Chondrocyte (in vitro differentiated cells): Measurements from ENCODE around the gene ZNF768. TPM values are rescaled to one million over a fixed set of nuclear protein-coding genes. Genes with fewer than 3 reads are reported as not detected.

Experiments used
- DNase-seq: peaks from one replicate; pipeline ENCODE4 v3.0.0; 2021; ENCODE audit warnings: mixed read lengths, low spot score
- H3K27ac Mint-ChIP-seq: one replicate; pipeline ENCODE4 v1.8.0; 2021; ENCODE audit warnings: mild to moderate bottlenecking, moderate library complexity, mixed read lengths; ENCODE audit not compliant: unreplicated experiment
- H3K27me3 Mint-ChIP-seq: 2 replicates; pipeline ENCODE4 v1.8.0; 2021; ENCODE audit warnings: low read depth, mixed read lengths
- H3K36me3 Mint-ChIP-seq: 2 replicates; pipeline ENCODE4 v1.8.0; 2021; ENCODE audit warnings: low read depth, mixed read lengths
- H3K4me1 Mint-ChIP-seq: 2 replicates; pipeline ENCODE4 v1.8.0; 2021; ENCODE audit warnings: low read depth, mild to moderate bottlenecking, mixed read lengths
- H3K4me3 Mint-ChIP-seq: one replicate; pipeline ENCODE4 v1.8.0; 2021; ENCODE audit warnings: mild to moderate bottlenecking, moderate library complexity, mixed read lengths; ENCODE audit not compliant: unreplicated experiment
- H3K9me3 Mint-ChIP-seq: 2 replicates; pipeline ENCODE4 v1.8.0; 2021; ENCODE audit warnings: low read depth, mixed read lengths
- CTCF ChIP-seq: fragments of 200-600 bp; sonication (generic); IDR thresholded peaks from 2 replicates; pipeline ENCODE4 v1.5.0; 2021; ENCODE audit warnings: antibody characterized with exemption, mild to moderate bottlenecking, moderate library complexity
- total RNA-seq: library from RNA; stranded (reverse); gene quantifications from 3 replicates; pipeline ENCODE4 v1.2.1, GENCODE V29; 2021

ZNF768 gene
- total RNA-seq, 1 donor from 2014 or later = 30.0 TPM

GRCh38 chr16:30511509-30511908 lies 14.9 kb downstream of the ZNF768 start:
- no peaks in the 10 kb centered on the region for H3K36me3 Mint-ChIP-seq
- peaks cover 4% of the 10 kb centered on the region for H3K27me3 Mint-ChIP-seq
- TF ChIP-seq CTCF = no peak
- H3K27ac Mint-ChIP-seq = no peak overlapping the region
- no peaks in the 10 kb centered on the region for H3K9me3 Mint-ChIP-seq
- H3K4me3 Mint-ChIP-seq = no peak overlapping the region
- H3K4me1 Mint-ChIP-seq = no peaks in the 10 kb centered on the region
- DNase-seq = no peak

DNA sequence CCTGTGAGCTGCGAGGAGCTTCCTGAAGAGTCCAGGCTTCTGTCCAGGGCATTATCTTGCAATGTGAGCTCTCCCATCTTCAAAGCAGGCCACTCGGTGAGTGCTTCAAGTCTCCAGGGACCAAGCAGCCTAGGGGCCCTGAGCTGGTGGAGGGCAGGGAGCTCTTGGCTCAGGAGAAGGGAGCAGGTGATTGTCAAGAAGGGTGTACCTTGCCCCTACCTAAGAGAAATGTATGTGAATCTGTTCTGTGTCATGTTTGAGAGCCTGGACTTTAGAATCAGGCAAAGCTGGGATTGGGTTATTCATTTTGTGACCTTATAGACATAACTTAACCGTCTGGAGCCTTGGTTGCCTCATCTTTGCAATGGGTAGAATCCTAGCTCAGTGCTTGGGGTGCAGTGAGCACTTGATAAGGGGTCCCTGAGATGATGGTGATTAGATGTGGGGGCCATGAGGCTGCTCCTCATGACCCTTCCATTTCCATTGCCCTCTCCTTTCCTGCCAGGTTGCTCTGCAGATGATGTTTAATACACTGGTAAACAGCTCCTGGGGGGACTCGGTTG lies 15.9 kb downstream of the ZNF768 start:
- TF ChIP-seq CTCF = no peak
- Mint-ChIP-seq H3K27me3 (peaks cover 4% of the 10 kb centered on the region), H3K4me3 (no peak overlapping the region), H3K9me3 (no peaks in the 10 kb centered on the region), H3K4me1 (no peaks in the 10 kb centered on the region), H3K27ac (no peak overlapping the region), H3K36me3 (no peaks in the 10 kb centered on the region)
- no peak for DNase-seq

DNA sequence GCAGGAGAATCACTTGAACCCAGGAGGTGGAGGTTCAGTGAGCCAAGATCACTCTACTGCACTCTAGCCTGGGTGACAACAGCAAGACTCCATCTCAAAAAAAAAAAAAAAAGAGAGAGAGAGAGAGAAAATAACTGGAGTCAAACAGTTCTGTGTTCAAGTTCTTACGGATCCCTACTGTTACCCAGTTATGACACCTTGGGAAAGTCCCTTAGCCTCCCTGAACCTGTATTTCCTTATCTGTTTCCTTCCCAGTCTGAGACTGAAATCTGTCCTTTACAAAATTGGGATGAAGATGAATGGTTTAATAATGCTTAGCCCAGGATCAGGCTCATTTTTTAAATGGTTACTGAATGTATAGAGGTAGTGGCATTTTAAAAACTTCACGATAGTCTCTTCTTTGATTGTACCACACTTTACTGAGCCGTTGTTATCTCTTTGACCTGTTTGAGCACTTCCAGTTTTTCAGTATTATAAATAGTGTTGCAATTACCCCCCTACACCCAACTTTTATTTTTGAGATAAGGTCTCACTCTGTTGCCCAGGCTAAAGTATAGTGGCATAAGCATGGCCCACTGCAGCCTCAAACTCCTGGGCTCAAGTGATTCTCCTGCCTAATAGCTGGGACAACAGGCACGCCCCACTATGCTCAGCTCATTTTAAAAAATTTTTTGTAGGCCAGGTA lies 17.1 kb downstream of the ZNF768 start:
- no peaks in the 10 kb centered on the region for H3K36me3 Mint-ChIP-seq
- no peak overlapping the region for H3K27ac Mint-ChIP-seq
- H3K4me3 Mint-ChIP-seq = no peak overlapping the region
- DNase-seq = no peak
- peaks cover 4% of the 10 kb centered on the region for H3K27me3 Mint-ChIP-seq
- H3K9me3 Mint-ChIP-seq = no peaks in the 10 kb centered on the region
- no peaks in the 10 kb centered on the region for H3K4me1 Mint-ChIP-seq
- no peak for TF ChIP-seq CTCF

DNA sequence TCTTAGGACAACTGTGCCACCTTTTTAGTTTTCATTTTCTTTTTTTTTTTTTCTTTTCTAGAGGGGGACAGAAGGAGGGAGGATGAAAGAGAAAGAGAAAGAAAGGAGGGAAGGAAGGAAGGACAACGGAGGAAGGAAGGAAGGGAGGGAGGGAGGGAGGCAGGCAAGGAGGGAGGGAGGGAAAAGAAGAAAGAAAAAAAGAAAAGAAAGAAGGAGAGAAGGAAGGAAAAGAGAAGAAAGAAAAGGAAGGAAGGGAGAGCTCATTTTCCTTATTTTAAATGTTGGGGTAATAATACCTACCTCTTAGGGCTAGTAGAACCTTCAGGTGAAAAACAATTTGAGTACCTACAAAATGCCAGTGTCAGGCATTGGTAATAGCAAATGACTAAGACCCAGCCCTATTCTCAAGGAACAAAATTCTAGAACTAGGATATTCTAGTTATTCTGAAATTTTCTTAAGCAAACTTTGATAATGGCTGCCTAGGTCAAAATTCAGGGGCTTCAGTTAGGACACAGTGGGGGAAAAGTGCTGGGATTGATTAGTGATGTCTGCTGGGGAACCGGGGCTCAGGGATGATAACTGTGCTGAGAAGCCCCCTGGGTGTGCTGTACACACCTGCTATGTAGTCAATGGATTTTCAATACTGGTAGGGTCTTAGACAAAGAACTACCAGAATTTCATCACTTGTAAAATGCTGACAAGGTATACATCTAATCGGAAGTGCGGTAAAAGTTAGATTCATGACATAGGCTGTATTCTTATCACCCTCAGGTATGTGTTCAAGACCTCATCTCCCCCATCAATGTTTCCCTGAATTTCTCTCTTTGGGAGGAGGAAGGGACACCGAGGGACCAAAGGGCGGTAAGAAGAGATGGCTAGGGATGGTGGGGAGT lies 22.7 kb downstream of the ZNF768 start:
- Mint-ChIP-seq H3K36me3 (no peaks in the 10 kb centered on the region), H3K27ac (no peak overlapping the region), H3K4me1 (no peaks in the 10 kb centered on the region), H3K9me3 (no peaks in the 10 kb centered on the region), H3K4me3 (no peak overlapping the region), H3K27me3 (peaks cover 10% of the 10 kb centered on the region)
- no peak for DNase-seq
- TF ChIP-seq CTCF = no peak

DNA sequence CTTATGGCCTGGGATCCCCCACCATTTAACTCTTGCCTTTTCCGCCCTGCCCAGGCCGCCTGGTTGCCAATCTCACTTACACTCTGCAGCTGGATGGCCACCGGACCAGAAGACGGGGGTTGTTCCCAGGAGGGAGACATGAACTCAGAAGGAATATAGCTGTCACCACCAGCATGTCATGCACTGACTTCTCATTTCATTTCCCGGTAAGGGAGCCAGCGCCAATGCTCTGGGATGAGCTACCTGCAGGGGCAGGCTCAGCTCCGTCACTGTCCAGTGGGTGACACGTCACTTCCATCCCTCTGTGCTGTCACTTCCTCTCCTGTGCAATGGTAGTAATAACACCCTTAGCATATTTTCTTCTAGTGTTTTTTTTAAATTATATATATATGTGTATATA lies 27.1 kb downstream of the ZNF768 start:
- Mint-ChIP-seq H3K4me1 (no peaks in the 10 kb centered on the region), H3K36me3 (no peaks in the 10 kb centered on the region), H3K27me3 (peaks cover 10% of the 10 kb centered on the region), H3K4me3 (no peak overlapping the region), H3K27ac (no peak overlapping the region), H3K9me3 (no peaks in the 10 kb centered on the region)
- DNase-seq = no peak
- no peak for TF ChIP-seq CTCF
